SU-DHL-6 (cell line): ENCODE results near the gene EMILIN1.

ENCODE experiments used
- H2AFZ ChIP-seq: fragments of 200-600 bp; sonication (generic); 2 replicates; pipeline ENCODE4 v1.6.1; 2014; ENCODE audit warnings: low read depth, mild to moderate bottlenecking, moderate library complexity, mixed read lengths, antibody characterized with exemption, low read length; ENCODE audit not compliant: severe bottlenecking
- H3F3A ChIP-seq: fragments of 200-600 bp; shearing (Covaris generic); 2 replicates; pipeline ENCODE4 v1.6.0; 2016; ENCODE audit warnings: antibody characterized with exemption, mild to moderate bottlenecking; ENCODE audit not compliant: insufficient read depth
- H3K27ac ChIP-seq: fragments of 200-600 bp; sonication (generic); 2 replicates; pipeline ENCODE4 v1.5.1; 2016; ENCODE audit warnings: low read depth, mild to moderate bottlenecking, low read length, moderate library complexity, mixed read lengths
- H3K27me3 ChIP-seq: fragments of 200-600 bp; sonication (generic), shearing (Covaris generic); 2 replicates; pipeline ENCODE4 v1.6.0; 2014; ENCODE audit warnings: mild to moderate bottlenecking, low read length
- H3K36me3 ChIP-seq: fragments of 200-600 bp; sonication (generic); 2 replicates; pipeline ENCODE4 v1.6.1; 2014; ENCODE audit warnings: mild to moderate bottlenecking, low read length, mixed read lengths
- H3K4me2 ChIP-seq: fragments of 300-600, 200-600 bp; shearing (Covaris generic), sonication (generic); 2 replicates; pipeline ENCODE4 v1.6.0; 2014; ENCODE audit warnings: low read length, low read depth, mild to moderate bottlenecking; ENCODE audit not compliant: poor library complexity, severe bottlenecking
- H3K4me3 ChIP-seq: fragments of 200-600 bp; sonication (generic); 2 replicates; pipeline ENCODE4 v1.5.1; 2014; ENCODE audit warnings: antibody characterized with exemption, low read length, mild to moderate bottlenecking, mixed read lengths; ENCODE audit not compliant: insufficient read depth, poor library complexity, severe bottlenecking
- H3K79me2 ChIP-seq: fragments of 200-600 bp; sonication (generic); 2 replicates; pipeline ENCODE4 v1.6.1; 2014; ENCODE audit warnings: mild to moderate bottlenecking, low read length, moderate library complexity; ENCODE audit not compliant: insufficient read depth
- H3K9ac ChIP-seq: fragments of 200-600 bp; sonication (generic); 2 replicates; pipeline ENCODE4 v1.7.0; 2014; ENCODE audit warnings: mild to moderate bottlenecking, low read length
- H3K9me2 ChIP-seq: fragments of 200-600 bp; sonication (generic); replicated peaks from 2 replicates; pipeline ENCODE4 v1.6.1; 2014; ENCODE audit warnings: low read length; ENCODE audit not compliant: insufficient read depth
- H3K9me3 ChIP-seq: fragments of 200-600 bp; sonication (generic); 2 replicates; pipeline ENCODE4 v1.6.1; 2014; ENCODE audit warnings: low read length, mixed read lengths; ENCODE audit not compliant: insufficient read depth
- H4K20me1 ChIP-seq: fragments of 200-600 bp; sonication (generic); 2 replicates; pipeline ENCODE4 v1.6.1; 2014; ENCODE audit warnings: low read depth, mild to moderate bottlenecking, antibody characterized with exemption, low read length, moderate library complexity, mixed read lengths
- EZH2phosphoT487 ChIP-seq: fragments of 200-600 bp; sonication (generic), shearing (Covaris generic); conservative IDR thresholded peaks from 2 replicates; pipeline ENCODE4 v1.6.1; 2018; ENCODE audit warnings: mild to moderate bottlenecking, antibody characterized with exemption, low read length, moderate library complexity, mixed read lengths
- TF ChIP-seq, protein P1 (sequence below): fragments of 200-600 bp; sonication (generic); IDR thresholded peaks from one replicate; pipeline ENCODE4 v1.5.1; 2017; ENCODE audit warnings: antibody characterized with exemption, mild to moderate bottlenecking, low read length, moderate library complexity; ENCODE audit not compliant: insufficient read depth, poor library complexity, severe bottlenecking

The EMILIN1 gene

DNA sequence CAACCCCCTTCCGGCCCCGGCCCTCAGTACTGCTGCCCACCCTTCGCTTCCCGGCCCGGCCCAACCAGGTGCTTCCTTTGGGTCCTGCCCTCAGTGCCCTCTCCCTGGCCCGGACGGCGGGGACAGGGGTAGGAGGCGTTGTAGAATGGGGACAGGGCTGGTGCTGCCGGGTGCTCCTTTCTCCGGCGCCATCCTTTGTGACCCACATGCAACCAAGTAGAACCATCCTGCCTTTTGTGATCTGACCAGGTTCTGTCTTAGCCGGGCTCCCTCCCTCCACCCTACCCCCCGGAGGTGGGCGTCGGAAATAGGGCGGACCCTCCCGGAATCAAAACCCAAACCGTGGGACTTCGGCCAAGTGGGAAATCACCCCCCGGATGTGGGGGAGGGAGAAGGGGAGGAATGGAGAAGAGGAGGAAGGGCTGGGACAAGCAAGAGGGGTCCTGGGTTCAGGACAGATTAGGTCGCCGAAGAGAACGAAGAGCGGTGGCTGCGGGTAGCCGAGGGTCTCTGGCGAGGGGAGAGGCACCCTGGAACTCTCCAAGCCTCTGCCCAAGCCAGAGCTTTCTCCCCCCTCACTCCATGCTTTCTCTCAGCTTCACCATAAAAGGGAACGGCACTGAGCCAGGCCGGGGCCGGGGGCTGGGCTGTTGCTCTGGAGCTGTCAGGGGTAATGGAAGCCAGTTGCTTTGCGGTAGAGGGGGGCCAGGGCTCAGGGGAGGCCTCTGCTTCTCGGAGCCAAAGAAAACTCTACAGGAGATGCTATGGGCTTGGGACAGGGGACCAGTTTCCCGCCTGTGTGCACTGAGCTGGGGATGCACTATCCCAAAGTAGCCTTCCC is 6.2 kb upstream of the EMILIN1 start:
- Histone ChIP-seq H3K4me3 (peak overlapping the region; percentile 89), H3K79me2 (peaks cover 18% of the 10 kb centered on the region), H3K4me2 (peak overlapping the region; percentile 71), H3K9me2 (no peaks in the 10 kb centered on the region), H3K9me3 (no peaks in the 10 kb centered on the region), H3K27me3 (no peaks in the 10 kb centered on the region), H3K36me3 (no peaks in the 10 kb centered on the region), H2AFZ (peak overlapping the region; percentile 69), H4K20me1 (no peaks in the 10 kb centered on the region), H3K9ac (peak overlapping the region; percentile 89), H3F3A (peaks cover 14% of the 10 kb centered on the region; the same call in 1 of the 2 replicates), H3K27ac (no peak overlapping the region)
- no peak for TF ChIP-seq EZH2phosphoT487
- TF ChIP-seq, protein P1, sequence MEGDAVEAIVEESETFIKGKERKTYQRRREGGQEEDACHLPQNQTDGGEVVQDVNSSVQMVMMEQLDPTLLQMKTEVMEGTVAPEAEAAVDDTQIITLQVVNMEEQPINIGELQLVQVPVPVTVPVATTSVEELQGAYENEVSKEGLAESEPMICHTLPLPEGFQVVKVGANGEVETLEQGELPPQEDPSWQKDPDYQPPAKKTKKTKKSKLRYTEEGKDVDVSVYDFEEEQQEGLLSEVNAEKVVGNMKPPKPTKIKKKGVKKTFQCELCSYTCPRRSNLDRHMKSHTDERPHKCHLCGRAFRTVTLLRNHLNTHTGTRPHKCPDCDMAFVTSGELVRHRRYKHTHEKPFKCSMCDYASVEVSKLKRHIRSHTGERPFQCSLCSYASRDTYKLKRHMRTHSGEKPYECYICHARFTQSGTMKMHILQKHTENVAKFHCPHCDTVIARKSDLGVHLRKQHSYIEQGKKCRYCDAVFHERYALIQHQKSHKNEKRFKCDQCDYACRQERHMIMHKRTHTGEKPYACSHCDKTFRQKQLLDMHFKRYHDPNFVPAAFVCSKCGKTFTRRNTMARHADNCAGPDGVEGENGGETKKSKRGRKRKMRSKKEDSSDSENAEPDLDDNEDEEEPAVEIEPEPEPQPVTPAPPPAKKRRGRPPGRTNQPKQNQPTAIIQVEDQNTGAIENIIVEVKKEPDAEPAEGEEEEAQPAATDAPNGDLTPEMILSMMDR = no peak

DNA sequence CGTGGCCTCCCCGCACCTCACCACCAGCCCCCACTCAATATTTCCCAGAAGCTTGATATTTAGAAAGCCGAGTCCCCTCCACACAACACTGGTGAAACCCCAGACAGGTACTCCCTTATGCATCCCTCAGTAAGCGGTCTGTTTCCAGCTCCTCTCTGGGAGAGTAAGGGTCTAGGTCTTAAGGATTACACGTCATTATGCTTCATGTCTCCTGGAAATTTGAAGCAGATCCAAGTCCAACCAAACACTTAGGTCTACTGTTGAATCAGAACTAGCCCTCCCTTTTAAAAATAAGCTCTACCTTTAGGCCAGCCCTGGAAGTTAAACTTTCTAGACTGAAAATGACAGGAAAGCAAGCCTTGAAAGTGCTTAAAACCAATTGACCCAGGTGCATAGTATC is 5.5 kb upstream of the EMILIN1 start:
- Histone ChIP-seq H3K36me3 (no peaks in the 10 kb centered on the region), H3K79me2 (peaks cover 18% of the 10 kb centered on the region), H3K27me3 (no peaks in the 10 kb centered on the region), H3K9me3 (no peaks in the 10 kb centered on the region), H2AFZ (no peak overlapping the region), H3F3A (peaks cover 14% of the 10 kb centered on the region; the same call in 1 of the 2 replicates), H3K9ac (no peak overlapping the region), H3K27ac (no peak overlapping the region), H3K9me2 (no peaks in the 10 kb centered on the region), H4K20me1 (no peaks in the 10 kb centered on the region), H3K4me3 (no peak overlapping the region), H3K4me2 (no peak overlapping the region)
- TF ChIP-seq, protein P1 = no peak
- TF ChIP-seq EZH2phosphoT487 = no peak

DNA sequence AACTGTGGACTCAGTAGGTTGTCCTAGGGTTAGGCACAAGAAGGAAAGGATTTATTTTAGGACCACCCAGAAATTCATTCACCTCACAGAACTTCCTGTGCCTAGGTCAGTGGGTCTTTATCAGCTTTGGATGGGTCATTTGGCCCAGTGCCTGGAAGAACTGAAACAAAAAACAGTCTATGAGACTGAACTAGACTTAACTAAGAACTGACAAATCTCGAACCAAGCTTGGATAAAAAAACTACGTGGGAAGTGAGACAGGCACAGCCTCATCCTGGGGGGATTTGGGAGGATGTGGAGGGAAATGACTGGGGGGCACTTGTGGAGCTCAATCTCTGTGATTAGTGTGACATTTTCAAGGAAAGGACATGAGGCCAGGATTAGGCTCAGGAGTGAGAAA is 4.6 kb upstream of the EMILIN1 start:
- no peaks in the 10 kb centered on the region for H4K20me1 ChIP-seq
- H3K4me3 ChIP-seq = no peak overlapping the region
- H3K27me3 ChIP-seq = no peaks in the 10 kb centered on the region
- H3K9me2 ChIP-seq = no peaks in the 10 kb centered on the region
- TF ChIP-seq, protein P1 = no peak
- TF ChIP-seq EZH2phosphoT487 = no peak
- H3K4me2 ChIP-seq = no peak overlapping the region
- no peak overlapping the region for H2AFZ ChIP-seq
- H3K79me2 ChIP-seq = peaks cover 18% of the 10 kb centered on the region
- no peaks in the 10 kb centered on the region for H3K9me3 ChIP-seq
- peaks cover 14% of the 10 kb centered on the region; the same call in 1 of the 2 replicates for H3F3A ChIP-seq
- no peak overlapping the region for H3K27ac ChIP-seq
- no peaks in the 10 kb centered on the region for H3K36me3 ChIP-seq
- H3K9ac ChIP-seq = no peak overlapping the region
